CD4-positive, alpha-beta T cell (primary cell): ENCODE measurements around the gene LPCAT3. TPM values are rescaled to one million over a fixed set of nuclear protein-coding genes. Genes with fewer than 3 reads are reported as not detected.

Experiments used
- ATAC-seq: fragments of 200-7000 bp; cut with Tn5 transposase; one replicate; pipeline ENCODE4 v1.10.0; 2022; ENCODE audit warnings: mild to moderate bottlenecking; ENCODE audit not compliant: poor library complexity
- CTCF ChIA-PET: fragments of 350-600 bp; sonication (Branson Sonifier 250); formaldehyde crosslinking; loops from one replicate; lab custom pipeline; 2021; ENCODE audit warnings: antibody characterized with exemption, inconsistent platforms; lab: Charles Lee
- POLR2A ChIA-PET: fragments of 350-600 bp; sonication (Branson Sonifier 250); formaldehyde crosslinking; loops from one replicate; lab custom pipeline; 2021; ENCODE audit warnings: antibody characterized with exemption, inconsistent platforms; lab: Charles Lee
- DNase-seq, 14 experiments: peaks; one replicate each; pipeline ENCODE4 v3.0.0-alpha.2; 2013 to 2020; ENCODE audit warnings: mixed read lengths in 2 of 14
- H3K27ac ChIP-seq, 2 donors: one replicate each; pipeline versions ENCODE4 v1.5.1 to v1.7.0; 2013; ENCODE audit warnings: low read length in 2 of 2, low read depth in 1 of 2, mild to moderate bottlenecking in 1 of 2
- H3K27me3 ChIP-seq, 2 experiments: 1 replicate in 1 of 2; 2 replicates in 1 of 2; pipeline versions ENCODE4 v1.6.1 to v1.7.0; 2013; ENCODE audit warnings: low read length in 2 of 2, control low read depth in 1 of 2, mild to moderate bottlenecking in 1 of 2, moderate library complexity in 1 of 2; ENCODE audit not compliant: insufficient read depth in 2 of 2, control insufficient read depth in 1 of 2
- H3K36me3 ChIP-seq: one replicate; pipeline ENCODE4 v1.6.1; 2013; ENCODE audit warnings: low read length, control low read depth; ENCODE audit not compliant: insufficient read depth
- H3K4me1 ChIP-seq: one replicate; pipeline ENCODE4 v1.6.1; 2013; ENCODE audit warnings: low read length, control low read depth; ENCODE audit not compliant: insufficient read depth
- H3K4me3 ChIP-seq: one replicate; pipeline ENCODE4 v1.5.1; 2013; ENCODE audit warnings: mild to moderate bottlenecking, low read length, moderate library complexity
- H3K9me3 ChIP-seq, 2 experiments: 1 replicate in 1 of 2; 2 replicates in 1 of 2; pipeline versions ENCODE4 v1.6.1 to v1.7.0; 2013; ENCODE audit warnings: low read length in 2 of 2, mild to moderate bottlenecking in 2 of 2, control low read depth in 1 of 2, moderate library complexity in 1 of 2; ENCODE audit not compliant: control insufficient read depth in 1 of 2, insufficient read depth in 1 of 2
- H3K27ac Mint-ChIP-seq: one replicate; pipeline ENCODE4 v1.8.0; 2020; ENCODE audit warnings: mixed read lengths
- H3K27me3 Mint-ChIP-seq: one replicate; pipeline ENCODE4 v1.8.0; 2021; ENCODE audit warnings: mixed read lengths
- H3K36me3 Mint-ChIP-seq: one replicate; pipeline ENCODE4 v1.8.0; 2021; ENCODE audit warnings: low read depth, mixed read lengths
- H3K4me1 Mint-ChIP-seq: one replicate; pipeline ENCODE4 v1.8.0; 2021; ENCODE audit warnings: low read depth, mixed read lengths
- H3K4me3 Mint-ChIP-seq: one replicate; pipeline ENCODE4 v1.8.0; 2020; ENCODE audit warnings: mild to moderate bottlenecking, mixed read lengths
- H3K9me3 Mint-ChIP-seq: one replicate; pipeline ENCODE4 v1.8.0; 2020; ENCODE audit warnings: mixed read lengths
- intact Hi-C, 2 experiments: fragments of 100-400 bp; cut with DNase I in 1 of 2; cut with micrococcal nuclease in 1 of 2; formaldehyde crosslinking; loops; one replicate each; pipeline versions ENCODE4 v1.15.1 to v1.9.0; 2023 to 2025; cut with DNase I, micrococcal nuclease
- total RNA-seq, 174 experiments: library from RNA in 2 of 174; stranded (reverse) in 2 of 174; gene quantifications; one replicate each; pipeline ENCODE4 v1.2.3 and lab custom pipeline; 2021 to 2026
- TF ChIP-seq, protein P1 (sequence below): fragments of 200-600 bp; IDR thresholded peaks from one replicate; pipeline ENCODE4 v1.8.0; 2022; ENCODE audit warnings: antibody characterized with exemption, mild to moderate bottlenecking

Gene LPCAT3
- total RNA-seq, 2 experiments from 2014 or later = 11.8 to 14.8 TPM

DNA sequence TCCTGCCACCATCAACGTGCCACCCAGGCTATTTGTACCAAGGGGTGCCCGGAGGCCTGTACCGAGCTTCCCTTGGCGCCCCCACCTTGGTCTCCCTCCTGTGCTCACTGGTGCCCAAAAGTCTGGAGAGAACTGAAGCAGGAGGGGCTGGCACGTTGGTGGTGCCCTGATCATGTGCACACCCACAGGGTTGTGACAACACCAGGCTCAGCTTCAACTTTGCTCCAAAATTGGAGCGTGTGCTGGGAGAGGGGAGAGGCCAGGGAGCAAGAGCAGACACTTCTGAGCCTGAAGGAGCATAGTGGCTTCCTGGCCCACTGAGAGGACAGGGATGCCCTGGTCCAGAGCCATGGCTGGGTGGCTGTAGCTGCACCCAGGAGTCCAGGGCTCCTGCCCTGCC lies 13.0 kb upstream of the LPCAT3 start:
- Histone ChIP-seq H3K27ac (no peak overlapping the region), H3K4me1 (no peaks in the 10 kb centered on the region), H3K27me3 (no peaks in the 10 kb centered on the region), H3K9me3 (no peaks in the 10 kb centered on the region), H3K36me3 (no peaks in the 10 kb centered on the region), H3K4me3 (no peak overlapping the region)
- Mint-ChIP-seq H3K27ac (no peak overlapping the region), H3K36me3 (no peaks in the 10 kb centered on the region), H3K27me3 (no peaks in the 10 kb centered on the region), H3K9me3 (no peaks in the 10 kb centered on the region), H3K4me1 (no peaks in the 10 kb centered on the region), H3K4me3 (no peak overlapping the region)
- intact Hi-C loops = loop anchor here in 1 of 2 experiments (5.0 kb wide), 1 partner anchor 34 kb away; no protein-coding TSS in a partner anchor
- ATAC-seq (no peak), DNase-seq (no peak)
- ChIA-PET CTCF (no interaction called here), POLR2A (no interaction called here)
- TF ChIP-seq, protein P1, sequence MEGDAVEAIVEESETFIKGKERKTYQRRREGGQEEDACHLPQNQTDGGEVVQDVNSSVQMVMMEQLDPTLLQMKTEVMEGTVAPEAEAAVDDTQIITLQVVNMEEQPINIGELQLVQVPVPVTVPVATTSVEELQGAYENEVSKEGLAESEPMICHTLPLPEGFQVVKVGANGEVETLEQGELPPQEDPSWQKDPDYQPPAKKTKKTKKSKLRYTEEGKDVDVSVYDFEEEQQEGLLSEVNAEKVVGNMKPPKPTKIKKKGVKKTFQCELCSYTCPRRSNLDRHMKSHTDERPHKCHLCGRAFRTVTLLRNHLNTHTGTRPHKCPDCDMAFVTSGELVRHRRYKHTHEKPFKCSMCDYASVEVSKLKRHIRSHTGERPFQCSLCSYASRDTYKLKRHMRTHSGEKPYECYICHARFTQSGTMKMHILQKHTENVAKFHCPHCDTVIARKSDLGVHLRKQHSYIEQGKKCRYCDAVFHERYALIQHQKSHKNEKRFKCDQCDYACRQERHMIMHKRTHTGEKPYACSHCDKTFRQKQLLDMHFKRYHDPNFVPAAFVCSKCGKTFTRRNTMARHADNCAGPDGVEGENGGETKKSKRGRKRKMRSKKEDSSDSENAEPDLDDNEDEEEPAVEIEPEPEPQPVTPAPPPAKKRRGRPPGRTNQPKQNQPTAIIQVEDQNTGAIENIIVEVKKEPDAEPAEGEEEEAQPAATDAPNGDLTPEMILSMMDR = no peak

DNA sequence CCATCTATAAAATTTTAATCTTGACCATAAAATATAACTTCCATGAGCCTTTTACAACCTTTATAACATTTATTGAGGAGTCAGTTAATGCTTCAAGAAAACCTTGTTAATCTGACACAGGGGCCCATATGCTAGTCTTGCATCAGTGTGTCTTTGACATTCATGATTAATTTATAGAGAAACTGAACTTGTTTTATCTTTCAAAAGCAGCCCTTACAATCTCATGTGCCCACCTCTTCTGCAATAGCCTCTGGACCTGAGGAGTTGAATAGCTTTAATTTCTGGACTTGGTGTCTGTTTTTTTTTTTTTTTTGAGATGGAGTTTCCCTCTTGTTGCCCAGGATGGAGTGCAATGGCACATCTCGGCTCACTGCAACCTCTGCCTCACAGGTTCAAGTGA lies 8.6 kb upstream of the LPCAT3 start:
- H3K27ac Mint-ChIP-seq = no peak overlapping the region
- ChIA-PET POLR2A (no interaction called here), CTCF (no interaction called here)
- H3K4me1 ChIP-seq = no peaks in the 10 kb centered on the region
- H3K27ac ChIP-seq = no peak overlapping the region
- no peaks in the 10 kb centered on the region for H3K9me3 ChIP-seq
- H3K27me3 Mint-ChIP-seq = no peaks in the 10 kb centered on the region
- no peak for DNase-seq
- intact Hi-C loops = no loop called here
- no peak overlapping the region for H3K4me3 ChIP-seq
- no peaks in the 10 kb centered on the region for H3K36me3 ChIP-seq
- no peaks in the 10 kb centered on the region for H3K9me3 Mint-ChIP-seq
- H3K27me3 ChIP-seq = no peaks in the 10 kb centered on the region
- no peaks in the 10 kb centered on the region for H3K4me1 Mint-ChIP-seq
- no peak overlapping the region for H3K4me3 Mint-ChIP-seq
- TF ChIP-seq, protein P1 = no peak
- no peak for ATAC-seq
- H3K36me3 Mint-ChIP-seq = no peaks in the 10 kb centered on the region

DNA sequence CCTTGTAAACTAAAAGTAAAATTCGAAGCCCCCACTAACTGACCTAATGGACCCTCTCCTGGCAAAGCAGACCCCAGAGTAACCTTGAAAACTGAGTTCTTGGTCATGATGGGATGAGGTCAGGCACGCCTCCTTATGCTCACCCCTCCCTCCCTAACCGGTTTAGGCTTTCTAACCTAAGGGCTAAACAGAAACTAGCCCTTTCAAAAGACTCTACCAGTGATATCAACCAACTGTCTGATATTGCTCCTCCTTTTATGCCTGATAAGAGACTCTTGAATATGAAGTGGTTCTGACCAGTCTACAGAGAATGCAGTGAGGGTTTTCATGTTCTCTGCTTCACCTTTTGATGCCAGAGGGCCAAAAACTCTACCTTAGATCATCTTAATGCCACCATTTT lies 4.8 kb upstream of the LPCAT3 start:
- no peak overlapping the region for H3K4me3 Mint-ChIP-seq
- TF ChIP-seq, protein P1 = no peak
- intact Hi-C loops = loop anchor here in 1 of 2 experiments (5.0 kb wide), 1 partner anchor 74 kb away; no protein-coding TSS in a partner anchor
- H3K36me3 Mint-ChIP-seq = no peaks in the 10 kb centered on the region
- no peak overlapping the region for H3K4me3 ChIP-seq
- H3K9me3 ChIP-seq = no peaks in the 10 kb centered on the region
- H3K27ac ChIP-seq = no peak overlapping the region
- H3K4me1 ChIP-seq = peaks cover 5% of the 10 kb centered on the region
- H3K36me3 ChIP-seq = no peaks in the 10 kb centered on the region
- ChIA-PET CTCF (interaction anchor here (1.7 kb wide), 1 partner anchor 151 kb away, joined by 3 read pairs; no protein-coding TSS in a partner anchor), POLR2A (no interaction called here)
- no peaks in the 10 kb centered on the region for H3K27me3 ChIP-seq
- no peak overlapping the region for H3K27ac Mint-ChIP-seq
- H3K9me3 Mint-ChIP-seq = no peaks in the 10 kb centered on the region
- H3K4me1 Mint-ChIP-seq = peaks cover 9% of the 10 kb centered on the region
- no peak for DNase-seq
- ATAC-seq = no peak
- H3K27me3 Mint-ChIP-seq = no peaks in the 10 kb centered on the region
